Brain pericyte (primary cell): ENCODE results near the gene DPAGT1.
"Not testable (repeated sequence)": the region's sequence is repeated elsewhere in the genome, so short reads cannot be mapped to it uniquely, and the experiment has no call there.

Experiments
- DNase-seq: peaks from one replicate; pipeline ENCODE4 v3.0.0-alpha.2; 2012; ENCODE audit warnings: low read depth, low spot score

DPAGT1 gene

DNA sequence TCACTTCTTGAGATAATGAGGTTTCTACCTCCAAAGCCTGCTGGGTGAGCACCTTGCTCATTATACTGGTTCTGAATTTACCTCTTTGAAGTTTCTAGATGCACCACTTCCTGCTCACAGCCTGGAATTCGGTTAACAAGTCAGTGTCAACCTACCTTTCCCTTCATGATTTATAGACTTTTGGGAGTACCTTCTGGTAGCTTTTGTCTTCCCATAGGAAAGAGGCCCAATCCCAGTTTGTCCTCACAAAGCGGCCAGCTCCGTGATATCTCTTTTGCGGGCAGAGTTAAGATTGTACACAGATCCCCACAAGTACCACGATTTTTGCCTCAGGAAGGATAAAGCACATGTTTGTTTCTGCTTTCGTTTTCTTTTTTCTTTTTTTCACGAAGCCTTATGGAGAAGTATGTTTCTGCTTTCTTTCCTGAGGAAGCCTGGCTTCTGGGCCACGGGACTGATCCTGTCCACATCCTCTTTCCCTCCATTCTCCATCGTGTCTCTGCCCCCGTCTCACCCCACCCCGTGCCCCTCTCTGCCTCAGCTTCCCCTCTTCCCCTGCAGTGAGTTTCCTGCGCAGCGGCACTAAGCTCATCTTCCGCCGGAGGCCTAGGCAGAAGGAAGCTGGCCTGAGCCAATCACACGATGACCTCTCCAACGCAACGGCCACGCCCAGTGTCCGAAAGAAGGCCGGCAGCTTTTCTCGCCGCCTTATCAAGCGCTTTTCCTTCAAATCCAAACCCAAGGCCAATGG is 14.0 kb upstream of the DPAGT1 start:
- no peak for DNase-seq

DNA sequence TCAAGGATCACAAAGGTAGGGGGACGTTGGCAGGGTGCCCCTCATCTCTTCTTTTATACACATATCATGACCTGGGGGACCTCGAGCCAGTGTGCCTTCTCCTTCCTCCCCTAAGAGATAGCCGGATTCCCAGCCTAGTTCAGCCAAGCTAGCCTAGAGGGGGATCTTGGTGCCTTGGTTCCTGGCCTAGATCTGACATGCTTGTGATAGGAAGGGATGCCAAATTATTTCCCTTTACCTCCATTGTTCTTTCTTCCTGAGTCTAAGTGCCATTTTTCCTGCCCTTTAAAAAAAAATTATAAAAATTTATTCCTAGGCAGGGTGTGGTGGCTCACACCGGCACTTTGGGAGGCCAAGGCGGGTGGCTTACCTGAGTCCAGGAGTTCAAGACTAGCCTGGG is 12.7 kb upstream of the DPAGT1 start:
- no peak for DNase-seq

- DNase-seq, result no peak
Measured at GRCh38 chr11:119113716-119114115, 12.1 kb upstream of the DPAGT1 start.

- DNase-seq, result no peak
Measured at GRCh38 chr11:119112314-119113020, 10.8 kb upstream of the DPAGT1 start.

GRCh38 chr11:119111361-119111925 is 9.8 kb upstream of the DPAGT1 start:
- DNase-seq, result no peak

DNA sequence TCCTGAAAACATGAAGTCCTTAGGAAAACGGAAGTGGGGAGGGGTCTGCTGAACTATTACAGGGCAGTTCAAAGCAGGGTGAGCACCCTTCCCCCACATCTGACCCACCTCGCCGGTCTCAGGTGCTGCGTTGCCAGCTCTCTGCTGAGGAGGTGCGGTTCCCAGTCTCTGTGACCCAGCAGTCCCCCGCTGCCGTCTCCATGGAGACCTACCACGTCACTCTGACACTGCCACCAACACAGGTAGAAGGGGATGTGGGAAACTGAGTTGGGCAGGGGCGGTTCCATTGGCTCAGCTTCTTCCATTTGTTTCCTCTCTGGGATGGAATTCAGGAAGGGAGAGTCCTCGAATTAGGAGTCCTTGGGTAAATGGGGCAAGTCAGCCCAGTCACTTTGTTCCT is 8.8 kb upstream of the DPAGT1 start:
- DNase-seq, result no peak

DNA sequence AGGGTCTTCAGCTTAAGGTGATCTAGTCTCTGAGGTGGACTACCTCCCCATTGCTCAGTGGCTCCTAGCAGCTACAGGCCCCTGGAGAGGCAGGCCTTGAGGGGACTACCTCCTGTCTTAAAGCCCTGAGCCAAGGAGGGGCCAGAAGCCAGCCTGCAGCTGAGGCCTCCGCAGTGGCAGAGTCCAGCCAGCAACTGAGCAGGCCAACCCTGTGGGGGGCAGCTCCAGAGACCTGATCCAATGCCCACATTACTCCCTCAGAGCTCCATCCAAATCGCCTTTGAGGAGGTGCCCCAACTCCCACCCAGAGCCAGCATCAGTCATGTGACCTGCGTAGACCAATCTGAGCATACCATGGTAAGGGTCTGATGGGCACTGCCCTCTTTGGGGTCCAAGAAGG is 8.2 kb upstream of the DPAGT1 start:
- DNase-seq, result no peak

DNA sequence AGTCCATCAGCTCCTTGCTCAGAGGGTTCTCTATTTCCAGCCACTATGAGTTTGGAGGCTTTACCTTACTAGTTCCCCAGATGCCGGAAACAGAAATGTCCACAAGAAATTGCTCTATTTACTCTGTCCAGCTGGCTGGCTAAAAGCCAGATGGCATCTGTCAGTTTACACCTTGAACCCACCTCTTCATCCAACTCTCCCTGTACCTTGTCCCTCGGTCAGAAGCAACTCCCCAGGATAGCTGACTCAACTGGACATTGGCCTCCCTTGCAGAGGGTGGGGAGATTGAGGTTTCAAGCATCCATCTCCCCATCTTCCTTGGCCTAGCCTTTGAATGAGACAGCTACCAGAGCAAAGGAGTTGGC is 7.2 kb upstream of the DPAGT1 start:
- DNase-seq, result no peak

- no peak for DNase-seq
Measured at GRCh38 chr11:119108146-119108856, 6.6 kb upstream of the DPAGT1 start.

- DNase-seq, result no peak
Measured at GRCh38 chr11:119107538-119108145, 6.0 kb upstream of the DPAGT1 start.

DNA sequence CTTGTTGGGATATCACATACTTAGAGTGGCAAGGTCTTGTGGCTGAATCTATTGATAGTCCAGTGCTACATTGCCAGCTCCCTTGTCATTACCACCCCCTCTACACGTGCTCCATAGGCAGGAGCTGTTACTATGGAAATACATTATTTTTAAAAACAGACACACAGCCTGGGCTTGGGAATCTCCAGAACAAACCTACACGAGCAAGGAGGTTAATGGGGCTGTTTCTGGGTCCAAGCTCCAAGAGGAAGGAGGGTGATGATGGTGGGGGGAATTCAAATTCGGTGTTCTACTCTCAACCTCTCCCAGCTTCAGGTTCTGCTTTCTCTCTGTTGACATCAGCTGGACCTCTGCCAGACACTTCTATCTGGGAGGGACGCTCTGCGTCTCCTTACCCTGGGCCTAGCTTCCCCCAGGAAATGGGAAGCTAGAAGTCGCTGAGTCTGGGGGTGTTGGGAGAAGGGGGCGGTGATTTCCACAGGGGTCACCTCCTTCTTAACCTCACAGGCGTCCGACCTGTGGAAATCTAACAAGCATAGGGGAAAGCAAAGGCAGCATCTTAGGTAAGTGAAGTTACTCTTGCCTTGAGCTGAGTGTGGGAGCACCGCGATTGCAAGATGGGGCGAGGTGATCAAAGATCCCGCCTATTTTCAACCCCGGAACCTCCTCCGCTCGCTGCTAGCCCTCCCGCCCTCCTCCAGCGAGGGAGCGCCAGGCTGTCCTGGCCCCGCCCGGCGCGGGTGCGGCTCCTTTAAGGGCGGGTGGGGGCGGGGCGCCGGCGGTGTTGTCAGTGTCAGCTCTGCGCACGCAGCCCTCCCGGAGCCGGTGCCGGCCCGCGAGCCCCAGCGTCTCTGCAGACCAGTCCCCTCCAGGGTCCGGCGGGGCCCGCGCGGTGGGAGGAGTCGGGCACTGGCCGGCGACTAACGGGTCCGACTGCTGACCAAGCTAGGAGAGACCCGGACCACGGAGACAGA is 5.2 kb upstream of the DPAGT1 start, which contains the start of gene C2CD2L:
Gene C2CD2L (plus strand): TSS at position 781 of the 974 bp plus-strand sequence. CDS start 398 bp downstream, outside the sequence.
- no peak for DNase-seq

GRCh38 chr11:119103793-119104192 is 2.1 kb upstream of the DPAGT1 start:
- no peak for DNase-seq

- DNase-seq, result not testable (repeated sequence)
Measured at GRCh38 chr11:119103161-119103664, 1.6 kb upstream of the DPAGT1 start.

DNA sequence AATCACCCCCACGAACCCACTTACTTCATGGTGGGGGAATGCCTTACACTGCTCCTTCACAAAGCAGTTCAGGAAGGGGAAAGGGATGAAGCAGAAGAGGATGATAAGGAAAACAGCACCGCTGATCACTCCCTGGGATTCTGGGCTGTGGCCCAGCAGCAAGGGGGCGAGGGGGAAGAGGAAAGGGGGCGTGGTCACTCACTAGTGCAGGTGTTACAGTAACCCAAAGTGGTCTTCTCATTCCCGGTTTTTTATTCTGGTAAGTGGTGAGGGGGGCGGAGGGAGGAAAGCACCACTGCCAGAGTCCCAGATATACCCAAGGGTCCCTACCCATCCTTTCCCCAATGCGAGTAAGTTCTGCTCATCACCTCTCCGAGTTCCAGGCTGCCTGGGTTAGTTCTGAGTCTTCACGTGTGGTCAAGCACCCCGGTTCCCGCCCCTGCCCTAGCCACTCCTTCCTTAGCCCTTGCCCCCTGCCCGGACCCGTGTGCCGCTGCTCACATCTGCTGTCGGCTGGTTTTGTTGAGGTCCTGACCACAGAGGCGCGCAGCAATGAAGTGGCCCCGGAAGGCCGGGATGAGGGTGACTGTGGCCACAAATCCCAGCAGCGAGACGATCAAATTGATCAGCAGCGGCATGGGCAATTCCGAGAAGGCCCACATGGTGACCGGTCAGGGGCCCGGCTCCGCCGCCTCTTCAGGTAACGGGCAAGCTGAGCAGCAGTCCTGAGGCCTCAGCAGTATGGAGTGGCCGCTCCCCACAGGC is 477 bp downstream of the DPAGT1 start:
- no peak for DNase-seq

- no peak for DNase-seq
Measured at GRCh38 chr11:119100246-119100970, 1.2 kb downstream of the DPAGT1 start.

DNA sequence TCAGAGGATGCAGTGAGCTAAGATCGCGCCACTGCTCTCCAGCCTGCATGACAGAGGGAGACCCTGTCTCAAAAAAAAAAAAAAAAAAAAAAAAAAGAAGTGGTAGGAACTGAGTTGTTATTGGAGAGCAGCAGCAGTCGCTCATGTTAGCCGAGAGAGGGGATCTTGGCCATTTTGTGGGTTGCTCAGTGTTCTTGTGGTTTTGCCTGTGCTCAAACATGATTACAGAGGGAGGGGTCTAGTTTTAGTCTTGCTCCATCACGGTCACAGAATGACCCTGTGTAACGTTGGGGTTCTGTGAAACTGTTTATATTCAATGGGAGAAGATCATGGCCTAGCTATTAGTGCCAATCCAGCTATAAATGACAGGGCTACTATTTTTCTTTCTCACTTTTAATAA is 1.9 kb downstream of the DPAGT1 start:
- DNase-seq, result no peak

DNA sequence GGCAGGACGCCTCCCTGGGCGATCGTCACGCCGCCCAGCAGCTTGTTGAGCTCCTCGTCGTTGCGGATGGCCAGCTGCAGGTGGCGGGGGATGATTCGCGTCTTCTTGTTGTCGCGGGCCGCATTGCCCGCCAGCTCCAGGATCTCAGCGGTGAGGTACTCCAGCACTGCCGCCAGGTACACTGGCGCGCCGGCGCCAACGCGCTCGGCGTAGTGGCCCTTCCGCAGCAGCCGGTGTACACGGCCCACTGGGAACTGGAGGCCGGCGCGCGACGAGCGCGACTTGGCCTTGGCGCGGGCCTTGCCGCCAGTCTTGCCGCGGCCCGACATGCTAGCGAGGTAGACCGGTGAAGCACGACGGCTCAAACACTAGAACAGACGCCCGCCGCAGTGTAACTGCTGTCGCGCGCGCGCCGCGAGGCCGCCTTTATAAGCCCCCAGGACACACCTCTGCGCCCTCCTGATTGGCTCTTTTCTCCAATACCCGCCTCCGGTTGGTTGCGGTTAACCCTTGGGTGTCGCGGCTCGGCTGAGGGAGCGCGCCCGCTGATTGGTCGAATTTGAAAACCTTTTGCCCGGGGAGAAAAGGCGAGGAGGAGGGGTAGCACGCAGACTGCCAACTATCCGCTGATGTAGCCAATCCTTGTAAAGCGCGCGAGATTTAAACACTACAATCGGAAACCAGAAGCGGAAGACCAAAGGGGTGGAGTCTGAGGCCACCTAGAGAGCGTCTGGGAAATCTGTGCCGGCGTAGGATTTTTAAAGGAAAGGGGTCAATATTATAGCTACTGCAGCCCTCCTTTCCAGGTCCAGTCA is 6.4 kb downstream of the DPAGT1 start:
- peak; percentile 98 for DNase-seq

DNA sequence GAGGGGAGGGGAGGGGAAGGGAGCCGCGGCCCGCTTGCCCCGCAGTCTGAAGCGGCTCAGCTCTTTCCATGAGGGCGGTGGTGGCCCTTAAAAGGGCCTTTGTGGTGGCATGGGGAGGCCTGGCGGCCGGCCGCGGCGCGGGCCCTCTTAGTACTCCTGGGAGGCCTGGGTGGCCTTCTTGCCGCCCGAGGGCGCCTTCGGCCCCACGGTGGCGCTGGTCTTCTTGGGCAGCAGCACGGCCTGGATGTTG is 6.9 kb downstream of the DPAGT1 start:
- no peak for DNase-seq
